NCI-H524 treated with DMSO at 0.1 percent for 48 hours (cell line): ENCODE measurements around the gene DOCK4.

ENCODE experiments used
- DNase-seq: peaks from one replicate; lab custom pipeline; 2025; lab: John Stamatoyannopoulos, UW

DOCK4 gene

GRCh38 chr7:112074464-112074863 is 131.7 kb downstream of the DOCK4 start:
- DNase-seq = no peak

GRCh38 chr7:112073530-112073929 is 132.7 kb downstream of the DOCK4 start:
- DNase-seq = no peak

- DNase-seq = no peak
Observed at GRCh38 chr7:112072541-112073245, 133.5 kb downstream of the DOCK4 start.

GRCh38 chr7:112071856-112072255 is 134.3 kb downstream of the DOCK4 start:
- no peak for DNase-seq

GRCh38 chr7:112070674-112071256 is 135.4 kb downstream of the DOCK4 start:
- DNase-seq = no peak

- no peak for DNase-seq
Observed at GRCh38 chr7:112069879-112070321, 136.3 kb downstream of the DOCK4 start.

- no peak for DNase-seq
Observed at GRCh38 chr7:112068967-112069366, 137.2 kb downstream of the DOCK4 start.

GRCh38 chr7:112067632-112068540 is 138.3 kb downstream of the DOCK4 start:
- no peak for DNase-seq

- DNase-seq = no peak
Observed at GRCh38 chr7:112067200-112067599, 139.0 kb downstream of the DOCK4 start.

- no peak for DNase-seq
Observed at GRCh38 chr7:112065758-112066157, 140.4 kb downstream of the DOCK4 start.

GRCh38 chr7:112064627-112065385 is 141.4 kb downstream of the DOCK4 start:
- no peak for DNase-seq

GRCh38 chr7:112063974-112064373 is 142.2 kb downstream of the DOCK4 start:
- DNase-seq = no peak

GRCh38 chr7:112061051-112061450 is 145.1 kb downstream of the DOCK4 start:
- no peak for DNase-seq

GRCh38 chr7:112060625-112061024 is 145.6 kb downstream of the DOCK4 start:
- DNase-seq = no peak

- DNase-seq = no peak
Observed at GRCh38 chr7:112059675-112060074, 146.5 kb downstream of the DOCK4 start.

- DNase-seq = no peak
Observed at GRCh38 chr7:112058686-112059085, 147.5 kb downstream of the DOCK4 start.

- DNase-seq = peak; percentile 73
Observed at GRCh38 chr7:112056409-112056808, 149.8 kb downstream of the DOCK4 start.

- no peak for DNase-seq
Observed at GRCh38 chr7:112053737-112054069, 152.5 kb downstream of the DOCK4 start.

- DNase-seq = no peak
Observed at GRCh38 chr7:112052993-112053736, 153.0 kb downstream of the DOCK4 start.

- DNase-seq = no peak
Observed at GRCh38 chr7:112052498-112052897, 153.7 kb downstream of the DOCK4 start.

- DNase-seq = no peak
Observed at GRCh38 chr7:112050250-112050881, 155.8 kb downstream of the DOCK4 start.
